Activated CD4-positive, alpha-beta T cell treated with anti-CD3 and anti-CD28 coated beads, Interleukin-2, amount 10 ng/mL, durations not matched to agents 7 days and 5 days (primary cell): ENCODE data around the gene UBE2M. TPM values are rescaled to one million over a fixed set of nuclear protein-coding genes. Genes with fewer than 3 reads are reported as not detected.
A peak's percentile ranks its signal among the peaks of the same experiment; 100 is the strongest.
"Not testable (repeated sequence)": the region's sequence is repeated elsewhere in the genome, so short reads cannot be mapped to it uniquely, and the experiment has no call there.

Experiments
- CTCF ChIA-PET: fragments of 350-600 bp; sonication (Branson Sonifier 250); formaldehyde crosslinking; loops from one replicate; lab custom pipeline; 2021; ENCODE audit warnings: antibody characterized with exemption; lab: Charles Lee
- POLR2A ChIA-PET: fragments of 350-600 bp; sonication (Branson Sonifier 250); formaldehyde crosslinking; loops from one replicate; lab custom pipeline; 2021; ENCODE audit warnings: antibody characterized with exemption; lab: Charles Lee
- DNase-seq: peaks from one replicate; pipeline ENCODE4 v3.0.0-alpha.2; 2020
- H3K27ac Mint-ChIP-seq: one replicate; pipeline ENCODE4 v1.8.0; 2021; ENCODE audit warnings: mild to moderate bottlenecking, moderate library complexity, mixed read lengths
- H3K27me3 Mint-ChIP-seq: one replicate; pipeline ENCODE4 v1.8.0; 2021; ENCODE audit warnings: mixed read lengths
- H3K36me3 Mint-ChIP-seq: one replicate; pipeline ENCODE4 v1.8.0; 2021; ENCODE audit warnings: low read depth, mixed read lengths
- H3K4me1 Mint-ChIP-seq: one replicate; pipeline ENCODE4 v1.8.0; 2021; ENCODE audit warnings: mixed read lengths
- H3K4me3 Mint-ChIP-seq: one replicate; pipeline ENCODE4 v1.8.0; 2021; ENCODE audit warnings: mild to moderate bottlenecking, moderate library complexity, mixed read lengths
- H3K9me3 Mint-ChIP-seq: one replicate; pipeline ENCODE4 v1.8.0; 2021; ENCODE audit warnings: mixed read lengths
- total RNA-seq, 2 experiments: library from RNA; stranded (reverse); gene quantifications; one replicate each; pipeline ENCODE4 v1.2.3, GENCODE V29; 2021

The UBE2M gene
- total RNA-seq, 2 experiments from 2014 or later, result 82.8 to 96.0 TPM

DNA sequence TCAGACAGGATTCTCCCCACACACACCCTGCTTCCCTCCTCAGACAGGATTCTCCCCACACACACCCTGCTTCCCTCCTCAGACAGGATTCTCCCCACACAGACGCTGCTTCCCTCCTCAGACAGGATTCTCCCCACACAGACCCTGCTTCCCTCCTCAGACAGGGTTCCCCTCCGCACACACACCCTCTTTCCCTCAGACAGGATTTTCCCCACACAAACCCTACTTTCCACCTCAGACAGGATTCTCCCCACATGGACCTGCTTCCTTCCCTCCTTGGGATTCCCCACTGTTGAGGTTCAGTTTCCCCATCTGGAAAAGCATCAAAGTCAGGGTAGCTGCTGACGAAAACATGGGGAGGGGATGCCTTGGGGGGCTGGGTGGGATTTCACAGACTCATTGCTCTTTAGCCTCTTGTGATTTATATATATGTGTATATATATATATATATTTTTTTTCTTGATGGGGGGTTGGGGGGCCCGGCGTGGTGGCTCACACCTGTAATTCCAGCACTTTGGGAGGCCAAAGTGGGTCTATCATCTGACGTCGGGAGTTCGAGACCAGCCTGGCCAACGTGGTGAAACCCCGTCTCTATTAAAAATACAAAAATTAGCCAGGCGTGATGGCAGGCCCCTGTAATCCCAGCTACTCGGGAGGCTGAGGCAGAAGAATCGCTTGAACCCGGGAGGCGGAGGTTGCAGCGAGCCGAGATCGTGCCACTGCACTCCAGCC lies 15.6 kb downstream of the UBE2M start:
- peaks cover 48% of the 10 kb centered on the region for H3K4me1 Mint-ChIP-seq
- POLR2A ChIA-PET, result interaction anchor here (1.4 kb wide), 1 partner anchor 23 kb away, joined by 9 read pairs; the partner anchor contains the start of gene ZBTB45
- peak overlapping the region; percentile 36 for H3K4me3 Mint-ChIP-seq
- H3K27ac Mint-ChIP-seq, result peak overlapping the region; percentile 82
- not testable (repeated sequence) for DNase-seq, H3K27me3 Mint-ChIP-seq, H3K9me3 Mint-ChIP-seq
- CTCF ChIA-PET, result interaction anchor here (1.0 to 2.1 kb wide), 3 partner anchors 16 to 27 kb away, joined by 3 to 10 read pairs (median 3); partner anchors contain the start of gene ZBTB45
- H3K36me3 Mint-ChIP-seq, result peaks cover 29% of the 10 kb centered on the region

DNA sequence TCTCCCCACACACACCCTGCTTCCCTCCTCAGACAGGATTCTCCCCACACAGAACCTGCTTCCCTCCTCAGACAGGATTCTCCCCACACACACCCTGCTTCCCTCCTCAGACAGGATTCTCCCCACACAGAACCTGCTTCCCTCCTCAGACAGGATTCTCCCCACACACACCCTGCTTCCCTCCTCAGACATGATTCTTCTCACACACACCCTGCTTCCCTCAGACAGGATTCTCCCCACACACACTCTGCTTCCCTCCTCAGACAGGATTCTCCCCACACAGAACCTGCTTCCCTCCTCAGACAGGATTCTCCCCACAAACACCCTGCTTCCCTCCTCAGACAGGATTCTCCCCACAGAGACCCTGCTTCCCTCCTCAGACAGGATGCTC lies 19.2 kb downstream of the UBE2M start:
- H3K27me3 Mint-ChIP-seq, POLR2A ChIA-PET, H3K9me3 Mint-ChIP-seq, H3K4me3 Mint-ChIP-seq, H3K36me3 Mint-ChIP-seq, DNase-seq, CTCF ChIA-PET: not testable (repeated sequence)
- Mint-ChIP-seq H3K27ac (peak overlapping the region; percentile 71), H3K4me1 (peaks cover 31% of the 10 kb centered on the region)

DNA sequence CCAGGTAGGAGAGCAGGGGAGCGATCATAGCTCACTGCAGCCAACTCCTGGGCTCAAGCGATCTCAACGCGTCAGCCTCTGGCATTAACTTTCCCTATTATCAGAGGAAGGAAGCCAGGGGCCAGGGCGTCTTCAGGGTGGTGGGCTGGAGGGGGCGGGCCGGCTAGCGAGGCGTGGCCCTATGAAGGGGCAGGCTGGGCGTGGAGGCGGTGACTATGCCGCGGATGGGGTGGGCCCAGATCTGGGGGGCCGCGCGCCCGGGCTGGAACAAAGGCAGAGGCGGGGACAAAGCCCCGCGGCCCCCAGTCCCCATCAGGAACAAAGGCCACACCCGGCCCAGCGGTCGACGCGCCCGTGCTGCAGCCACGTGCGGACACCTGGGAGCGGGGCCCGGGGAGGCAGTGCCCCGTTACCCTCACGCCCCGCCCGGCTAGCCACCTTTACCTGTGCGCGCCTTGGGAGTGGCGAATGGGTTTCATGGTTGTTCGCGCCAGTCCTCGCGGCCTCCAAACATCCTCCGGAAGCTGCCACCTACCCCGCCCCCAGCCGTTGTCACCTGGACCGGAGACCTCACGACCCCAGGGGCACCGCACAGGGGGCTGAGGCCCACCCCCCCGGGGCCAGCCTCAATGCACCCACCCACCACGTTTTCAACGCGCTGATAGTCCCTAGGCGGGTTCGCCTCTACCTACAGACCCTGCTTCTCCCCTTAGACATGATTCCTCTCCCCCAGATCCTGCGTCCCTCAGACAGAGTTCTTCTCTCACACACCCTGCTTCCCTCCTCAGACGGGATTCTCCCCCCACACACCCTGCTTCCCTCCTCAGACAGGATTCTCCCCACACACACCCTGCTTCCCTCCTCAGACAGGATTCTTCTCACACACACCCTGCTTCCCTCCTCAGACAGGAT lies 19.9 kb downstream of the UBE2M start:
- H3K27me3 Mint-ChIP-seq, result peaks cover 8% of the 10 kb centered on the region
- POLR2A ChIA-PET, result no interaction called here

DNA sequence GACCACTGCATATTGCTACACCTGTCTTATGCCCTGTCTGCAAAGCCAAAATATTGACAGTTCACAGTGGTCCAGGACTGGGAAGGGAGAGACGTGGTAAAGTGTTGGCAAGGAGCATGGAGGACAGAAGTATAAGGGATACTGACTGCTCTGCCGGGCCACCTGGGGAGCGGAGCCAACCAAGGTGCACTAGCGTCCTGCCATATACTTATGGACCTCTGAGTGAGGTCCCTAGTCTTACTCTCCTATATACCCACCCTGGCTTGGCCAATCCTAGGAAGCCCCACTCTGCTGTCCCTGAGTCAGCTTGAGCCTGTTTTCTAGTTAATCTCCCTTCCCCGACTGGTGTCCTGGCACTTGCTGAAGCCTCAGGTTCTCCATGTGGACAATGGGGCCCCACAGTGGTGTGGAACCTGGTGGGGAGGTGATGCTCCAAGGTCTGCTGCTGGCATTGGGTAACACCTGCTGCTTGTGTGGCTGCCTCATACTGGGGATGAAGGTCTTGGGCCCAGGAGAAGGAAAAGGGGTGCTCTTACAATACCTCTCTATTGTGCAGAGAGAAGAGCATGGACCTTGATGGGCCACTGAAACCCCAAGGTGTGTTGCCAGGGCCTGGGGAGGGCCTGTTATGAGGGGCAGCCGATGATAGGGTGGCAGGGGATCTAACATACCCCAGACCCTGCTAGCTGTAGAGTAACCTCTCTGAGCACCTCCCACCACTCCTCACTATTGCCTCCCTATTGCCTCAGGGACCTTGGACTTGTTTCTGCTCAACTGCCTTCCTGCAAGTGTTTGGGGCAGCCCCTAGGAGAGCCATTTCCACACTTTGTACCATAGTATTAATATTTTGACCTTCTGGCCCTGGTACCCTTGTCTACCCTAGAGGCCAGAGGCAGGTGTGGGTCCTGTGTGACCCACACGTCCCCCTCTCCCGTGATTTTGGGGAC lies 21.3 kb downstream of the UBE2M start:
- peaks cover 8% of the 10 kb centered on the region for H3K27me3 Mint-ChIP-seq
- H3K9me3 Mint-ChIP-seq, result no peaks in the 10 kb centered on the region
- DNase-seq, result no peak
- H3K4me1 Mint-ChIP-seq, result peaks cover 20% of the 10 kb centered on the region
- H3K27ac Mint-ChIP-seq, result no peak overlapping the region
- POLR2A ChIA-PET, result no interaction called here
- H3K4me3 Mint-ChIP-seq, result peak overlapping the region; percentile 16
- H3K36me3 Mint-ChIP-seq, result no peaks in the 10 kb centered on the region
- CTCF ChIA-PET, result interaction anchor here (0.6 to 1.4 kb wide), 3 partner anchors 16 to 23 kb away, joined by 3 to 8 read pairs (median 3); partner anchors contain the start of gene ZBTB45

More for the DNA sequence above, 19.9 kb downstream of the UBE2M start:
- CTCF ChIA-PET, result interaction anchor here (1.4 kb wide), 1 partner anchor 18 kb away, joined by 8 read pairs; no protein-coding TSS in a partner anchor
- Mint-ChIP-seq H3K36me3 (no peaks in the 10 kb centered on the region), H3K27ac (peak overlapping the region; percentile 82), H3K4me3 (peak overlapping the region; percentile 65), H3K4me1 (peaks cover 26% of the 10 kb centered on the region), H3K9me3 (no peaks in the 10 kb centered on the region)
- peak; percentile 56 for DNase-seq

DNA sequence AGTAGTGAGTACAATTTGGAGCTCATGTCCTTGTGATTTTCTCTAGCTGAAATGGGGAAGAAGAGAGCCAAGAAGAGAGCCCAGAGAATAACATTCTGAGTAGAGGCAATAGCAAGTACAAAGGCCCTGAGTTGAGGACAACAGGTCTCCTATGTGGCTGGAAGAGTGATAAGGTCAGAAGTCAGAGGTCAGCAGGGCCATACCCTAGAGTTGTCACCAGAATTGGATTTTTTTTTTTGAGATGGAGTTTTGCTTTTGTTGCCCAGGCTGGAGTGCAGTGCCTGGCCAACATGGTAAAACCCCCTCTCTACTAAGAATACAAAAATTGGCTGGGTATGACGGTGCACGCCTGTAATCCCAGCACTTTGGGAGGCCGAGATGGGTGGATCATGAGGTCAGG lies 22.6 kb downstream of the UBE2M start:
- peaks cover 20% of the 10 kb centered on the region for H3K4me1 Mint-ChIP-seq
- no peaks in the 10 kb centered on the region for H3K9me3 Mint-ChIP-seq
- no peak for DNase-seq
- H3K27me3 Mint-ChIP-seq, result peaks cover 15% of the 10 kb centered on the region
- H3K36me3 Mint-ChIP-seq, result no peaks in the 10 kb centered on the region
- no peak overlapping the region for H3K4me3 Mint-ChIP-seq
- CTCF ChIA-PET, result interaction anchor here (0.6 to 1.0 kb wide), 4 partner anchors 16 to 188 kb away, joined by 3 read pairs; partner anchors contain the start of gene ZBTB45
- POLR2A ChIA-PET, result no interaction called here
- H3K27ac Mint-ChIP-seq, result no peak overlapping the region

DNA sequence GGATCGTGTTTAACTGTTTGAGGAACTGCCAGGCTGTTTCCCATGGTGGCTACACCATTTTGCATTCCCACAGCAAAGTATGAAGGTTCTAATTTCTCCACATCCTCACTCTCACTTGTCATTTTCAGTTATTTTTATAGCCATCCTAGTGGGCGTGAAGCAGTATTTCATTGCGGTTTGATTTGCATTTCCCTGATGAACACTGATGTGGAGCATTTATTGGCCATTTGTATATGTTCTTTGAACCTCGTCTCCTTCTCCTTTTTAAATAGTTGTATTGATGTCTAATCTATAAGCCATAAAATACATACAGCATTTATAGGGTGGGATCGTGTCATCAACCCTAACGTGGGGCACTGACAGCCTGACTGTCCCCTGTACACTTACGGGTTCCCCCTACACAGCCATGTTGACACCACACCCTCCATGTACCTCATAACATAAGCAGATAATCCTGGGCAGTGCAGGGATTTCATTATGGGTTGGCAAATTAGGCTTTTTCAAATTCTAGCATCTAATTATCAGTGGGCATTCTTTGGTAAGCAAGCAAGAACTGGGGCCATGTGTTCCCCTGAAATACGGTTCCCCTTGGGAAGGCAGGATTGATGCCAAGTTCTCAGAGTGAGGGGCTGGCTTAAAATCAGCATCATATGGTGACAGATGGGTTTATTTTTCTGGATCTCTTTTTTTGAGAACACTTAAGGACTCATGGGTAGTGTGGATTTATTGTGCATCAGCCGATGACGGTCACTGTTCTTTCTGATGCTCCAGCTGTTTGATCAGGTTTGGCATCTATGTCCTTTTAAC lies 27.2 kb downstream of the UBE2M start:
- ChIA-PET CTCF (interaction anchor here (0.6 to 3.0 kb wide), 3 partner anchors 11 to 47 kb away, joined by 4 to 13 read pairs (median 10); partner anchors contain the start of gene ZBTB45), POLR2A (no interaction called here)
- Mint-ChIP-seq H3K4me3 (no peak overlapping the region), H3K4me1 (peaks cover 2% of the 10 kb centered on the region), H3K27me3 (peaks cover 11% of the 10 kb centered on the region), H3K36me3 (no peaks in the 10 kb centered on the region), H3K27ac (no peak overlapping the region), H3K9me3 (no peaks in the 10 kb centered on the region)
- no peak for DNase-seq

DNA sequence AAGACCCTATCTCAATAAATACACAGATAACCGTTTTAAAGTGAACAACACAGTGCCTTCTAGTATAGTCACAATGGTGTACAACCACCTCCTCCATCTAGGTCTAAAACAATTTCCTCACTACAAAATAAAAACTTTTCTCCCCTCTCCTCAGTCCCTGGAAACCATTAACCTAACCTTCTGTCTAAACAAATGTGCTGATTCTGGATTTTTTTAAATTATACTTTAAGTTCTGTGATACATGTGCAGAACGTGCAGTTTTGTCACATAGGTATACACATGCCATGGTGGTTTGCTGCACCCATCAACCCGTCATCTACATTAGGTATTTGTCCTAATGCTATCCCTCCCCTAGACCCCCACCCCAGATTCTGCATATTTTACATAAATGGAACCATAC lies 29.0 kb downstream of the UBE2M start:
- POLR2A ChIA-PET, result no interaction called here

DNA sequence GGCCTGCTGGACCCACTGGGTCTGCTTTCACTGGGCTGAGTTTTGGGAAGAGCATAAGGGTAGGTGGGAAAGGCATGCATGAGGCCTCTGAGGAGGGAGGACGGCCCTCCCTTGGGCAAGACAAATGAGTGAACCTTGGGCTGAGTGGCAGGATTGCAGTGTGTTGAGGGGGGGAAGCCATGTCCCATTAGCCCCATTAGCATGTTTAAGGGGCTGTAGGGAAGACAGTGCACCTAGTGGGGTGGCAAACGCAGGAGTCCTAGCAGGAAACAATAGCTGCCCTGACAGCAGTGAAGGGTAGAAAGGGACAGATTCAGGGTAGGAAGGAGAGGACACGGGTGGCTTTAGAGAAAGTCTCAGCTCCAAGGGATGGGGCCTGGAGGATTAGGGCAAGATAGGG lies 35.7 kb downstream of the UBE2M start:
- Mint-ChIP-seq H3K27ac (peak overlapping the region; percentile 66), H3K4me1 (peaks cover 37% of the 10 kb centered on the region), H3K9me3 (no peaks in the 10 kb centered on the region), H3K27me3 (no peaks in the 10 kb centered on the region), H3K4me3 (no peak overlapping the region), H3K36me3 (peaks cover 7% of the 10 kb centered on the region)
- CTCF ChIA-PET, result interaction anchor here (1.0 to 1.2 kb wide), 2 partner anchors 9 to 11 kb away, joined by 4 to 5 read pairs; no protein-coding TSS in a partner anchor
- POLR2A ChIA-PET, result no interaction called here
- no peak for DNase-seq

More for the DNA sequence above, 29.0 kb downstream of the UBE2M start:
- no peak overlapping the region for H3K27ac Mint-ChIP-seq
- H3K36me3 Mint-ChIP-seq, result no peaks in the 10 kb centered on the region
- H3K9me3 Mint-ChIP-seq, result no peaks in the 10 kb centered on the region
- H3K4me3 Mint-ChIP-seq, result no peak overlapping the region
- H3K27me3 Mint-ChIP-seq, result peaks cover 11% of the 10 kb centered on the region
- DNase-seq, result no peak
- CTCF ChIA-PET, result interaction anchor here (3.0 kb wide), 1 partner anchor 10 kb away, joined by 13 read pairs; the partner anchor contains the start of gene ZBTB45
- no peaks in the 10 kb centered on the region for H3K4me1 Mint-ChIP-seq

DNA sequence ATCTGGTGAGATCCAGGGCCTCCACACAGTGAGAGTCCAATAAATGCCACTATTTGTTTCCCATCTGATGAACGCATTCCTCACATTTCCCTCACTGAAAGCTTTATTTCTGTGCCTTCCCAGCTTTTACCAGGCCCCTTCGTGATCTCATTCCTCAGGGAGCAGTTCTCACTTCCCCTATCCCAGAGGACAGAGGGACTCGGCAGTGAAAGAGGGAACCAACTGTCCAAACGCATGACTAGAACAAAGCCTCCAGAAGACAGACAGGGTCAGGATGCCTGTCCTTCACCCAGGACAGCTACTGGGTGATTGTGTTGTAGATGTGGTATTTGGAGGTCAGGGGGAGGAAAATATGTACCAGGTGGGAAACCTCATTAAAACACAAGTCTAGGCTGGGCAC lies 36.8 kb downstream of the UBE2M start:
- Mint-ChIP-seq H3K9me3 (no peaks in the 10 kb centered on the region), H3K36me3 (peaks cover 9% of the 10 kb centered on the region), H3K4me1 (peaks cover 42% of the 10 kb centered on the region), H3K27me3 (no peaks in the 10 kb centered on the region), H3K4me3 (no peak overlapping the region), H3K27ac (peak overlapping the region; percentile 43)
- no peak for DNase-seq
- POLR2A ChIA-PET, result no interaction called here
- CTCF ChIA-PET, result interaction anchor here (1.2 to 6.1 kb wide), 4 partner anchors 8 to 57 kb away, joined by 4 to 72 read pairs (median 9); no protein-coding TSS in a partner anchor

DNA sequence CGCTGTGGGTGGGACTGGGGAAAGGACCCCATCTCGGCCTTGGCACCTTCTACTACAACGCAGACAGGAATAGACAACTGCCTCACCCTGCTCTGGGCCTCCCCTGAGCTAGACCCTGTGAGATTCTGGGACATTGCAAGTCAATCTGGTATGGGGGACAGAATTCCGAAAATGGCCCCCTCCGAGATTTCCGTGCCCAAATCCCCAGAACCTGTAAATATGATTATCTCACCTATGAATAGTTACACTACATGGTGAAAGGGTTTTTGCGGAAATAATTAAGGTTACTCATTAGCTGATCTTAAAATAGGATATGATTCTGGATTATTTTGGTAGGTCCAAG lies 38.2 kb downstream of the UBE2M start:
- ChIA-PET POLR2A (interaction anchor here (0.6 to 1.8 kb wide), 6 partner anchors 24 to 55 kb away, joined by 3 to 9 read pairs (median 3); partner anchors contain the start of genes CHMP2A and TRIM28), CTCF (interaction anchor here (0.6 to 6.1 kb wide), 40 partner anchors 9 to 1199 kb away, joined by 3 to 72 read pairs (median 4); partner anchors contain the start of genes CHMP2A, MZF1, SLC27A5 and TRIM28)
- no peak for DNase-seq
- Mint-ChIP-seq H3K36me3 (peaks cover 20% of the 10 kb centered on the region), H3K4me3 (peak overlapping the region; percentile 90), H3K27ac (peak overlapping the region; percentile 95), H3K27me3 (no peaks in the 10 kb centered on the region), H3K9me3 (no peaks in the 10 kb centered on the region), H3K4me1 (peaks cover 52% of the 10 kb centered on the region)
